CD4-positive, alpha-beta T cell (primary cell): ENCODE measurements around the gene GMPPA. TPM values are rescaled to one million over a fixed set of nuclear protein-coding genes. Genes with fewer than 3 reads are reported as not detected.
A peak's percentile ranks its signal among the peaks of the same experiment; 100 is the strongest.

ENCODE experiments used
- ATAC-seq: fragments of 200-7000 bp; cut with Tn5 transposase; one replicate; pipeline ENCODE4 v1.10.0; 2022; ENCODE audit warnings: mild to moderate bottlenecking; ENCODE audit not compliant: poor library complexity
- CTCF ChIA-PET: fragments of 350-600 bp; sonication (Branson Sonifier 250); formaldehyde crosslinking; loops from one replicate; lab custom pipeline; 2021; ENCODE audit warnings: antibody characterized with exemption, inconsistent platforms; lab: Charles Lee
- POLR2A ChIA-PET: fragments of 350-600 bp; sonication (Branson Sonifier 250); formaldehyde crosslinking; loops from one replicate; lab custom pipeline; 2021; ENCODE audit warnings: antibody characterized with exemption, inconsistent platforms; lab: Charles Lee
- DNase-seq, 14 experiments: peaks; one replicate each; pipeline ENCODE4 v3.0.0-alpha.2; 2013 to 2020; ENCODE audit warnings: mixed read lengths in 2 of 14
- H3K27ac ChIP-seq, 2 donors: one replicate each; pipeline versions ENCODE4 v1.5.1 to v1.7.0; 2013; ENCODE audit warnings: low read length in 2 of 2, low read depth in 1 of 2, mild to moderate bottlenecking in 1 of 2
- H3K27me3 ChIP-seq, 2 experiments: 1 replicate in 1 of 2; 2 replicates in 1 of 2; pipeline versions ENCODE4 v1.6.1 to v1.7.0; 2013; ENCODE audit warnings: low read length in 2 of 2, control low read depth in 1 of 2, mild to moderate bottlenecking in 1 of 2, moderate library complexity in 1 of 2; ENCODE audit not compliant: insufficient read depth in 2 of 2, control insufficient read depth in 1 of 2
- H3K36me3 ChIP-seq: one replicate; pipeline ENCODE4 v1.6.1; 2013; ENCODE audit warnings: low read length, control low read depth; ENCODE audit not compliant: insufficient read depth
- H3K4me1 ChIP-seq: one replicate; pipeline ENCODE4 v1.6.1; 2013; ENCODE audit warnings: low read length, control low read depth; ENCODE audit not compliant: insufficient read depth
- H3K4me3 ChIP-seq: one replicate; pipeline ENCODE4 v1.5.1; 2013; ENCODE audit warnings: mild to moderate bottlenecking, low read length, moderate library complexity
- H3K9me3 ChIP-seq, 2 experiments: 1 replicate in 1 of 2; 2 replicates in 1 of 2; pipeline versions ENCODE4 v1.6.1 to v1.7.0; 2013; ENCODE audit warnings: low read length in 2 of 2, mild to moderate bottlenecking in 2 of 2, control low read depth in 1 of 2, moderate library complexity in 1 of 2; ENCODE audit not compliant: control insufficient read depth in 1 of 2, insufficient read depth in 1 of 2
- H3K27ac Mint-ChIP-seq: one replicate; pipeline ENCODE4 v1.8.0; 2020; ENCODE audit warnings: mixed read lengths
- H3K27me3 Mint-ChIP-seq: one replicate; pipeline ENCODE4 v1.8.0; 2021; ENCODE audit warnings: mixed read lengths
- H3K36me3 Mint-ChIP-seq: one replicate; pipeline ENCODE4 v1.8.0; 2021; ENCODE audit warnings: low read depth, mixed read lengths
- H3K4me1 Mint-ChIP-seq: one replicate; pipeline ENCODE4 v1.8.0; 2021; ENCODE audit warnings: low read depth, mixed read lengths
- H3K4me3 Mint-ChIP-seq: one replicate; pipeline ENCODE4 v1.8.0; 2020; ENCODE audit warnings: mild to moderate bottlenecking, mixed read lengths
- H3K9me3 Mint-ChIP-seq: one replicate; pipeline ENCODE4 v1.8.0; 2020; ENCODE audit warnings: mixed read lengths
- intact Hi-C, 2 experiments: fragments of 100-400 bp; cut with DNase I in 1 of 2; cut with micrococcal nuclease in 1 of 2; formaldehyde crosslinking; loops; one replicate each; pipeline versions ENCODE4 v1.15.1 to v1.9.0; 2023 to 2025; cut with DNase I, micrococcal nuclease
- total RNA-seq, 174 experiments: library from RNA in 2 of 174; stranded (reverse) in 2 of 174; gene quantifications; one replicate each; pipeline ENCODE4 v1.2.3 and lab custom pipeline; 2021 to 2026
- TF ChIP-seq, protein P1 (sequence below): fragments of 200-600 bp; IDR thresholded peaks from one replicate; pipeline ENCODE4 v1.8.0; 2022; ENCODE audit warnings: antibody characterized with exemption, mild to moderate bottlenecking

The GMPPA gene
- total RNA-seq, 2 experiments from 2014 or later = 13.3 to 14.4 TPM

DNA sequence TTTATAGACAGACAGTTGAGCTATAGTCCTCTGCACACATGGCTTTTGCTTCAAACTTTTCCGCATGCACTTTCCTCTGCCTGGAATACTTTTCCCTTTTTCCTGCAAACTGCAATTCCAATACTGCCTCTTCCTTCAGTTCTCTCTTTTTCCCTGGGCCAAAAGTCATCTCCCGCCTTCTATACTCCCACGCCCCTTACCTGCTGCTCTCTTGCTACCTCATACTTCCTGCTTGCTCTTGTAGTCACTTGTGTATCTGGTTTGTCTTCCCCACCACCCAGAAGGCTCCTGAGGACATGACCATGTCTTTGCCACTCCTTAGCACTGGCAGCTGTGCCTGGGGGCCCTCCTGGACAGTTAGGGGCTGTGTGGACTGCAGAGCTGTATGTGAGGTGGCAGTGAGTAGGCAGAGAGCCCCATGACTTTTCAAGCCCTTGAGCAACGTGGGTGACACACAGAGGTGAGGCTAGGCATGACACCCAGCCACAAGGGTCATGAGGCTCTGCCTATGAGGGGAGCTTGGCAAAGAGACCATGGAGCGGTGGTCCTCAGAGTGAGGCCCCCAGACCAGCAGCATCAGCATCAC, 40.8 kb upstream of the GMPPA start:
- H3K36me3 Mint-ChIP-seq = no peaks in the 10 kb centered on the region
- Histone ChIP-seq H3K9me3 (no peaks in the 10 kb centered on the region), H3K36me3 (no peaks in the 10 kb centered on the region), H3K27me3 (no peaks in the 10 kb centered on the region), H3K27ac (no peak overlapping the region), H3K4me1 (peaks cover 8% of the 10 kb centered on the region), H3K4me3 (no peak overlapping the region)
- TF ChIP-seq, protein P1, sequence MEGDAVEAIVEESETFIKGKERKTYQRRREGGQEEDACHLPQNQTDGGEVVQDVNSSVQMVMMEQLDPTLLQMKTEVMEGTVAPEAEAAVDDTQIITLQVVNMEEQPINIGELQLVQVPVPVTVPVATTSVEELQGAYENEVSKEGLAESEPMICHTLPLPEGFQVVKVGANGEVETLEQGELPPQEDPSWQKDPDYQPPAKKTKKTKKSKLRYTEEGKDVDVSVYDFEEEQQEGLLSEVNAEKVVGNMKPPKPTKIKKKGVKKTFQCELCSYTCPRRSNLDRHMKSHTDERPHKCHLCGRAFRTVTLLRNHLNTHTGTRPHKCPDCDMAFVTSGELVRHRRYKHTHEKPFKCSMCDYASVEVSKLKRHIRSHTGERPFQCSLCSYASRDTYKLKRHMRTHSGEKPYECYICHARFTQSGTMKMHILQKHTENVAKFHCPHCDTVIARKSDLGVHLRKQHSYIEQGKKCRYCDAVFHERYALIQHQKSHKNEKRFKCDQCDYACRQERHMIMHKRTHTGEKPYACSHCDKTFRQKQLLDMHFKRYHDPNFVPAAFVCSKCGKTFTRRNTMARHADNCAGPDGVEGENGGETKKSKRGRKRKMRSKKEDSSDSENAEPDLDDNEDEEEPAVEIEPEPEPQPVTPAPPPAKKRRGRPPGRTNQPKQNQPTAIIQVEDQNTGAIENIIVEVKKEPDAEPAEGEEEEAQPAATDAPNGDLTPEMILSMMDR = no peak
- ATAC-seq = peak; percentile 51
- CTCF ChIA-PET = interaction anchor here (2.5 kb wide), 1 partner anchor 72 kb away, joined by 11 read pairs; no protein-coding TSS in a partner anchor
- H3K4me1 Mint-ChIP-seq = peaks cover 6% of the 10 kb centered on the region
- H3K4me3 Mint-ChIP-seq = no peak overlapping the region
- intact Hi-C loops = loop anchor here (2.0 to 5.0 kb wide), 2 partner anchors 55 to 56 kb away; no protein-coding TSS in a partner anchor
- H3K27me3 Mint-ChIP-seq = peaks cover 3% of the 10 kb centered on the region
- no peaks in the 10 kb centered on the region for H3K9me3 Mint-ChIP-seq
- DNase-seq = peak in 1 of 14 experiments; percentile 21
- POLR2A ChIA-PET = no interaction called here
- H3K27ac Mint-ChIP-seq = no peak overlapping the region

DNA sequence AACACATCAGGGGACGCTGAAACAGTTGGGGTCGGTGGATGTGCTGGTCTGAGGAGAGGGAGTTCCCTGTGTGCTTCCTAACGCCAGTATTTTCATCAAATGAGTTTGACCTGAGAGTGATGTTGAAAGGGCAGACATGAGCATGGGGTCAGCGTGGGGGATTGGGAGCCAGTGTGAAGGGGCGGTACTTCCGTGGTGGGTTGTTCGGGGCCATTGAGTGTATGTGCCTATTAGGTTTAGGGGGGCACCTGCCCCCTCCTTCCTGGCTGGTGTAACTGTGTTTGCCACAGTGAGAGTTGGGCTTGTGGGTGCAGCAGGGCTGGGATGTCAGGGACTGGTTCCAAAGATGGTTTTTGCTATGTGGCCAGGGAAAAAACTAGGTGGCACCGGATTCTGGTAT, 39.7 kb upstream of the GMPPA start:
- Mint-ChIP-seq H3K36me3 (no peaks in the 10 kb centered on the region), H3K27me3 (no peaks in the 10 kb centered on the region), H3K27ac (no peak overlapping the region), H3K4me1 (peaks cover 6% of the 10 kb centered on the region), H3K4me3 (no peak overlapping the region), H3K9me3 (no peaks in the 10 kb centered on the region)
- TF ChIP-seq, protein P1 = no peak
- Histone ChIP-seq H3K9me3 (no peaks in the 10 kb centered on the region), H3K4me3 (no peak overlapping the region), H3K4me1 (peaks cover 8% of the 10 kb centered on the region), H3K36me3 (no peaks in the 10 kb centered on the region), H3K27me3 (no peaks in the 10 kb centered on the region), H3K27ac (no peak overlapping the region)
- intact Hi-C loops = loop anchor here (1.0 to 5.0 kb wide), 3 partner anchors 56 to 71 kb away; no protein-coding TSS in a partner anchor
- ATAC-seq (no peak), DNase-seq (no peak)
- ChIA-PET CTCF (interaction anchor here (0.7 to 2.5 kb wide), 2 partner anchors 51 to 71 kb away, joined by 3 to 11 read pairs; no protein-coding TSS in a partner anchor), POLR2A (no interaction called here)

DNA sequence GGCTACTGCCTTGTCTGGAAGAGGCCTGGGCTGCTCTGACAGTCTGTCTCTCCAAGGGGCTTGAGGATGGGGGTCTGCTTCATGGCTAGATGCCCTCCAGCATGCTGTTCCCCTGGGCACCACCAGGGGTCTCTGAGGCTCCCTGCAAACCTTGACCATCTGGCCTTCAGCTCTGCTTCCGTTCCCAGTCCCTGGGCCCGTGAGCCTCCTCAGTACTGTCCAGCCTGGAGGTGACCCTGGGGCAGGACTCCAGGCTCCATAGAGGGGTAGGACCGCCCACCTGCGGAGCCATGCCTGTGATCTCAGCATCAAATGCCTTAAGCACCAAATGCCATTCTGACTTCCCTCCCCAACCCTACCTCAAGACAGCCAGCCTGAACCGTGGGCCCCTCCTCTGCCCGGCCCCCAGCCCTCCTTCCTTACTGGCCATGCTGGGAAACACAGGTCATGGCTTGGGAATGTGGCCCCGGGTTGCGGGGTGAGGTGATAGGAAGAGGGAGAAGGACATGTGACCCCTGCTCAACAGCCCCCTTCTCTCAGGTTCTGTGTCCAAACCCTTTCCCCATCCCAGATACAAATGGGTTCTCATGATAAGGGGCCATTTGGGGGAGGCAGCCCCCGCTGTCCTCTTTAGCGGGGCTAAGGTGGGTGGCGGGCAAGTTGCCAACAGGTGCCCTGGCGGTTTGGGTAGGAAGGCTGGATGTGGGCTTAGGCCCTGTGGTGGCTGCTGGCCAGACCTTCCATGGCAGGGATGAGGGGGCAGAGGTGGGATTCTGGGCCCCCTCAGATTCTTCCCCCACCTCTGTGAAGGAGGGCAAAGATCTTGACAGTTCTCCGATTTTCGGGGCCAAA, 39.0 kb upstream of the GMPPA start:
- intact Hi-C loops = loop anchor here (1.0 to 5.0 kb wide), 3 partner anchors 57 to 71 kb away; no protein-coding TSS in a partner anchor
- peak in 9 of 14 experiments; percentile 12 to 58 (median 33) for DNase-seq
- no peaks in the 10 kb centered on the region for H3K36me3 Mint-ChIP-seq
- ATAC-seq = peak; percentile 56
- no peaks in the 10 kb centered on the region for H3K9me3 ChIP-seq
- peaks cover 8% of the 10 kb centered on the region for H3K4me1 ChIP-seq
- H3K4me3 Mint-ChIP-seq = no peak overlapping the region
- H3K9me3 Mint-ChIP-seq = no peaks in the 10 kb centered on the region
- H3K36me3 ChIP-seq = no peaks in the 10 kb centered on the region
- H3K27ac Mint-ChIP-seq = no peak overlapping the region
- TF ChIP-seq, protein P1 = peak; percentile 75
- no peaks in the 10 kb centered on the region for H3K27me3 Mint-ChIP-seq
- no peak overlapping the region for H3K4me3 ChIP-seq
- POLR2A ChIA-PET = no interaction called here
- H3K27me3 ChIP-seq = no peaks in the 10 kb centered on the region
- CTCF ChIA-PET = interaction anchor here (1.5 to 2.5 kb wide), 2 partner anchors 70 kb away, joined by 5 to 11 read pairs; no protein-coding TSS in a partner anchor
- peaks cover 6% of the 10 kb centered on the region for H3K4me1 Mint-ChIP-seq
- H3K27ac ChIP-seq = no peak overlapping the region
